GM12892 (cell line): Measurements from ENCODE around the gene SETD1A.

Experiments
- POLR2A ChIP-seq: IDR thresholded peaks from 2 replicates; pipeline ENCODE4 v1.6.1; 2011; ENCODE audit warnings: low read depth, low read length, control low read depth
- POLR2AphosphoS5 ChIP-seq: IDR thresholded peaks from 2 replicates; pipeline ENCODE4 v1.6.1; 2011; ENCODE audit warnings: low read depth, low read length, control low read depth

DNA sequence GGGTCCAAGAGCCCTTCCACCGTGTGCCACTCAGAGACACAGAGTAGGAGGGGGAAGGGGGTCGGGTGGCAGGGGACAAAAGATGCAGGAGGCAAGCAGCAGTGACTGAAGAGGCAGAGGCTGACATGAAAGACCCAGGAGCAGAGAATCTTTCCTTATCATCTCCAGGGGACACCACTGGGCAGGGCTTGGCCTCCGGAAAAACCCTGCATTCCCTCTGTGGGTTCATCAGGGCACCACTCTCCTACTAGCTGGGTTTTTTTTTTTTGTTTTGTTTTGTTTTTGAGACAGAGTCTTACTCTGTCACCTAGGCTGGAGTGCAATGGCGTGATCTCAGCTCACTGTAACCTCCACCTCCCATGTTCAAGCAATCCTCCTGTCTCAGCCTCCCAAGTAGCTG is 73.7 kb downstream of the SETD1A start:
- TF ChIP-seq POLR2AphosphoS5 (no peak), POLR2A (no peak)
